GM21825 (cell line): Measurements from ENCODE around the gene DELE1.
A peak's percentile ranks its signal among the peaks of the same experiment; 100 is the strongest.

Source experiments
- ATAC-seq: cut with Tn5 transposase; IDR thresholded peaks from one replicate; pipeline ENCODE4 v1.9.1; 2021; ENCODE audit warnings: mild to moderate bottlenecking, moderate library complexity; ENCODE audit not compliant: unreplicated experiment

DELE1 gene, protein sequence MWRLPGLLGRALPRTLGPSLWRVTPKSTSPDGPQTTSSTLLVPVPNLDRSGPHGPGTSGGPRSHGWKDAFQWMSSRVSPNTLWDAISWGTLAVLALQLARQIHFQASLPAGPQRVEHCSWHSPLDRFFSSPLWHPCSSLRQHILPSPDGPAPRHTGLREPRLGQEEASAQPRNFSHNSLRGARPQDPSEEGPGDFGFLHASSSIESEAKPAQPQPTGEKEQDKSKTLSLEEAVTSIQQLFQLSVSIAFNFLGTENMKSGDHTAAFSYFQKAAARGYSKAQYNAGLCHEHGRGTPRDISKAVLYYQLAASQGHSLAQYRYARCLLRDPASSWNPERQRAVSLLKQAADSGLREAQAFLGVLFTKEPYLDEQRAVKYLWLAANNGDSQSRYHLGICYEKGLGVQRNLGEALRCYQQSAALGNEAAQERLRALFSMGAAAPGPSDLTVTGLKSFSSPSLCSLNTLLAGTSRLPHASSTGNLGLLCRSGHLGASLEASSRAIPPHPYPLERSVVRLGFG

DNA sequence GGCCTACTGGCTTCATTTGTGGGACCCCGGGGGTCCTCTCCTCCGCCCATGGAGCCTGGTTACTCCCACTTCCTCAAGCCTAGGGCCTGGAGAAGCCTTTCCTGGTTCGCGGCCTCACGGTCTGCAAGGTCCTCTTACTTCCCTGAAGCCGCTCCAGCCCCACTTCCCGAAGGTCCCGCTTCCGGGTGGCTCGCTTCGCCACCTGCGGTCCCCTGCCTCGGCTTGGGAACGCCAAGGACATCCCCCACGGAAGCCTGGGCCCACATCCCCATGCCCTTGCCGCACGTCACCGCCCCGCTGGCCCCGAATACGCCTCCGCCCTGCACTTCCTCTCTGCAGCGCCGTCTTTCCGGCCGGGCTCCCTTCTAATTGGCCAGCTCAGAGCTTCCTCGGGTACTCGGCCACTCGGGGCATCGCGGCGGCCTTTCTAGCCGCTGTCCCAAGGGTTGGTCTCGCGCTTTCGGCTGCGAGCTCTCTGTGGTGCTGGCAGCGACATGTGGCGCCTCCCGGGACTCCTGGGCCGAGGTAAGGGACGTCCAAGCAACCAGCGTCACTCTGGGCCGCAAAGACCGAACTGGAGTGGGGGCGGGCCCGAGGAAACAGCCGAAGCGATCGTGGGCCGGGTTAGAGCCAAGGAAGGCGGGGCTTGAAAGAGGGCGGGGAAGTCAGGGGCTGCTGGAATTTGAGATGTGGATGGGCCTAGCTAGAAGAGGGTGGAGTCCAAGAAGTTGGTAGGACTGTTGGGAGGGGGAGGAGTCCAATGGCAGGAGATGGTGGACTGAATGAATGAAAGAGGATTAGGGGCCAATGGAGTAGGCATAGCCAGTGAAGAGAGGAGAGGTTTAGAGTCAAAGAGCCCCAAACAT, at the start of gene DELE1:
Gene DELE1, plus strand, starts transcription at position 424 of the 866 bp plus-strand sequence. Its CDS starts 71 bp downstream, at position 495.
- ATAC-seq: peak; percentile 98

DNA sequence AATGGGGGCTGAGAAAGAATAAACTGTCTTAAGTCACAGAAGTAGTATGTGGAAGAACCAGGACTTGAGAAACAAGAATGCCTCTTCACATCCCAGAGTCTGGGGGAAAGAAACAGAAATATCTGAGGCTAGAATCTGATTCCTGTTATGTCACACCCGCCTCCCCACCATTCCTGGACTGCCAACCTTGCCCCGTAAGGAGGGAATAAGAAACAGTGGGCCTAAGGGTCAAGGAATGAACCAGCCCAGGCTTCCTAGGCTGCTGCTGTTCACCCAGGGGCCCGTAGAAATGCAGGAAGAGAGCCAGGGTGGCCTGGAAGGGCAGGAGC, 49.8 kb upstream of the DELE1 start:
- ATAC-seq: no peak

DNA sequence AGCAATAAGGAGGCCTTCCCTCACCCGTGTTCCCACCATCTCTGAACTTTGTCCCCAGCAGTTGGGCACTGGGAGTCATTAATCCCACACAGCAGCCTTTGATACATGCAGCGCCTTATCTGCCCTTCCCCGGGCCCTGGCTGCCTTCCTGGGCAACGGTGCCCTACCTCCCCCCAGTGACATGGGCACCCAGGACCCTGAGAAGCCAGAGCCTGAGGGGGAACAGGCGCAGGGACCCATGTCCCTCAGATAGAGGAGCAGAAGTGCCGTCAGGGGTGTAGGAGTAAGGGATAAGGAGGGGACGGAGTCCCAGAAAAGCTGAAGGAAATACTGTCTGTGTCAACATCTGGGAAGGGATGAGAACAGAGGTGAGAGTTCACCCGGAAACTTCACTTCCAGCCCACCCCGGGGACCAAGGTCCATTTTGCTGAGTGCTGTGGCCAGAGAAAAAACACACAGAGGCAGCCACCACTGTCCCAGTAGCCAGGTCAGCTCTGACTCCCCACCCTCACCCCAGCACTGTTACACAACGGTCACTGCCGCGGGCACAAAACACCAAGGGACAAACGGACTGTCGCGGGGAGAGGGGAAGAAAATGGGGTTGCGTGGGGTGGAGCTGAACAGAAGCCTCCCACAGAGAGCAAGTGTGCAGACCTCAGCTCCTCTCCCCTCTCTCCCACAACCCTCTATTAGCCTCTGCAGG, 49.3 kb upstream of the DELE1 start:
- no peak for ATAC-seq

DNA sequence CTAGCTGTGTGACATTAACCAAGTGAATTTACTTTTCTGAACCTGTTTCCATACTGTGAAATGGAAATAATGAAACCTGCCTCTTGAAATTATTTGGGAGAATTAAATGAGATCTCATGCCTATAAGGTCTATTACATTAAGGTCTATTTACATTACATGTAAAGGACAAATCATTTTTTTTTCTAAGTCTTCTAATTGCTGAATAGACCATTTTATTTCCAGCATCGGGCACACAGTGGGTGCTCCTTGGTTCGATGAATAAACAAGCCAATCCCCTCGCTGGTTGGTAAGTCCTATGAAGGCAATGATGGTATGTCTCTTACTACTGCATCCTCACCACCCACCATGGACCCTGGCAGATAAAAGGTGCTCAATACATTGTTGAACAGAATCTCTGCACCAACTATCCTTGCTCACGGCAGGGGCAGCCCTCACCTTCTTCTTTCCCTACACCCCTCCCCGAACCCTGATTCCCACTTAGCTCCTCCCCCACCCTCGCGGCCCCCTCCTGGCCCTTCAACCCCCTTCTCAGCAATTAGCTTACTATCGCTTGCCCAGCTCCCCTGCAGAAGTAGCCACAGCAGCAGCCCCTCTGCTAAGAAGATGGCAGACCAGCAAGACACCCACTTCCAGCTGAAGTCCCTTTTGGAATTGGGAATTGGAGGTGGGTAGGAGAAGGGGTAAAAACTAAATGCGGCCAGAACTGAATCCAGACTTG, 48.5 kb upstream of the DELE1 start:
- ATAC-seq: no peak

DNA sequence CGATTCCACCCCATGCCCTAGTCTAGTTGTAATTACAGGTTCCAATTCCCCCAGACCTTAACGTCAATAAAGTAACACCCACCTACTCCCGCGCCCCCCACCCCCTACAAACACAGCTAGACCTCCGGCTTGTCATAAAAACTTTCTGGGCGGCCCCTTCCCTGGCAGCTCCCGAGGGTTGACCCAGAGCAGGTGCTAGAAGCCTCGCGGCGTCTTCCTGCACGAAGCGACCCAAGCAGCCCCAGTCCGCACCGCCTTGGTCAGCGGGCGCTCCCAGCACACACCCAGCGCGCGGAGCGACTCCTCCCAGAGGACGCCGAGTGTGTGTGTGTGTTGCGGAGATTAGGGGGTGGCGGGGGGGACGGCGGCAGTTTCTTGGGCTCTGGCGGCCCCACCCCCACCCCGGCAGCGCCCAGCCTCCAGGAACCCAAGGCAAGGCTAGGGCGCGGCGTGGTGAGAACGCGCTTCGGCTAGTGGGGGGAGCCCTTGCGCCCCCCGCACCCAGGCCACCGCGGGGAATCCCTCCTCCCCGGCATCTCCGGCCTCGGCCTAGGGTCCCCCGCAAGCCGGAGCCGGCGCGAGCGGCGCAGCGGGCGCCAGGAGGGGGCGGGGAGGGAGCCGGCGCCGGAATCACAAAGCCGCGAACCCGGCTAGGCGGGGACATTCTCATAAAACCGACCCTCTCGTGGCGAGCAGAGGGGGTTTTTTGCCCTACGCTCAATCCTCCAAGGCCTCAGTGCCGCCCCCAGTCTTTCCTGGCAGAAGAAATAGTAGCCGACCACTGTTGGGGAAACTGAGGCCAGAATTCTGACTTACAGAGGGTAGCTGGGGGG, 47.7 kb upstream of the DELE1 start:
- no peak for ATAC-seq

DNA sequence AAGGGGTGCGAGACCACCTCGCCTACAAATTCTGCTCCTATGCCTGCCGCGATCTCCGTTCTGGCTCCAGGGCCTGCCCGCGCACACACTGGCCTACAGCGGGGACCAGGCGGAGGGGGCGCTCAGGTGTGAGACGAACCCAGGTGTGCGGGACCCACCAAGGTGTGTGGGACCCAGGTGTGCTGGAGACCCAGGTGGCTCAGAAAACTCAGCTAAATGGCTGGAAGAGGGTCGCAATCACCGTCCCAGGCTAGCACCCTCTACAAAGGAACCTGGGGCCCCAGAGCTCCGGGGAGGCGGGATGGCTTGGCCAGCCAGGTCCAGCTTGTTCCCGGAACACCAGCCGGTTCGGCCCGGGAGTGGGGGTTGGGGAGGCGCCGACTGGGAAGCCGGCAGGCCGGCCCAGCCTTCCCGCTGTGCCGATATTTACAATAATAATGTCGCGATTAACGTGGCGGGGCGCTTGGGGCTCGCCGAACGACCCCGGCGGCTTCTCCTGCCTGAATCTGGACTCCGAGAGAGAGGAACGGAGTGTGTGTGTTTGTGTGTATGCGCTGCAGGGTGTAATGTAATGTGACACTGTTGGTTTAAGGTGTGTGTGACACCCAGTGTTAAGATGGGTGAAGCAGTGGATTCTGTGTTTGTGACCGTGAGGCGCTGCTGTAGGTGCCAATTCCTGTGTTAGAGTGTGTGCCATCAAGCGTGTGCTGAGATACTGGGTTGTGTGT, 46.9 kb upstream of the DELE1 start:
- ATAC-seq: no peak

DNA sequence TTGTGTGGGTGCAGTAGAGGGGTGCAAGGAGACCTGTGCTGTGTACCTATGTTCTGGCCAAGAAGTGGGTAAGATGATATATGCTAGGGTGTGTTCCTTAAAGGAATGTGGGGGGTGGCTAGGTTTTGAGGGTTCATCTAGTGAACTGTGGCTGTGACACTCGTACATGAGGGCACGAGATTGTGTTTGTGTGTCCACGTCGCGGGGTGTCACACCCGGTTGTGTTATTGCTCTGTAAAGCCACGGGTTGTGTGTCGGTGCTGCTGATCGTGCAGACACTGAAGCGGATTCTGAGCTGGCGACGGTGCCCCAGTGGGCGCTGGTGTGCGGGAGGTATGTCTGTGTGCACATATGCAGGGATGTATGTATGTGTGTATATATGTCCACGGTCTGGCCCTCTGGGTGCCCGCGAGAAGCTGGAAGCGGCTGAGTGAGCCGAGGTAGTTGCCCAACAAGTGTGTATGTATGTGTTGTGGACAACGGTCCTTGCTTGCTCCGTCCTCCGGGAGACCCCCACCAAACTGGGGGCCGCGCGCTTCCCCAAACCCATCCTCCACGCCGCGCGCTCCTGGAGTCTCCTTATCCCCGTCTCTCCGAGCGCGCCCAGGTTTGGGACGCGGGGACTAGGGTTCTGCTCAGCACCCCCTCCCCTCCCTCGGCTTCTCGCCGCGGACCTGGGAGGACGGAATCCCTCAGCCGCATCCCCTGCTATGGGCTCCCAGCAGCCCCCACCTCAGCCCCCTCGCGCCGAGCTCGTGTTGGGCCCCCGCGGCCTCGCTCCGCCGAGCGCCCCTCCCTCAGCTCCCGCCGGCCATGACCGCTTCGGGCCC, 46.1 kb upstream of the DELE1 start:
- ATAC-seq: no peak

DNA sequence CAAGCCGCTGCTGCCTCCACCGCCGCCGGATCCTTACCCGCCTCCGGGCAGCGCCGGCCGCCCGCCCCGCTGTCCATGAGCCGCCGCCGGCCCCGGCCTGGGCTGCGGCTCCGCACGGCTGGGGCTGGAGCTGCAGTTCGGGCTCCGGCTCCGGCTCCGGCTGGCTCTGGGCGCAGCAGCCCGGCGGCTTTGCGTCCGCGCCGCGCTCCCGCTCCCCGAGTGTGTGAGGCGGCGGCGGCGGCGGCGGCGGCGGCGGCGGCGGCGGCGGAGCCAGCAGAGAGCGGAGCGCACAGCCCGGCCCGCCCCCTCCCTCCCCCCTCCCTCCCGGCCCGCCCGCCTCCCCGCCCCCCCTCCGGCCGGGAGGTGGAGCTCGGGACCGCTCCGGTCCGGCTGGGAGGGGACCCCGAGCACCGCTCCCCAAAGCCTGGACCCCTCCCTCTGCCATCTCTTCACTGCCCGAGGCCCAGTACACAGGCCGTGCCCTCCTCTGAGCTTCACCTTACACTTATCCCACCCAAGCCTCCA, 45.4 kb upstream of the DELE1 start, which contains the start of gene PCDH1:
Gene PCDH1, minus strand, starts transcription at position 225 of the 525 bp plus-strand sequence. Its CDS starts 148 bp downstream, at position 77.
- no peak for ATAC-seq

DNA sequence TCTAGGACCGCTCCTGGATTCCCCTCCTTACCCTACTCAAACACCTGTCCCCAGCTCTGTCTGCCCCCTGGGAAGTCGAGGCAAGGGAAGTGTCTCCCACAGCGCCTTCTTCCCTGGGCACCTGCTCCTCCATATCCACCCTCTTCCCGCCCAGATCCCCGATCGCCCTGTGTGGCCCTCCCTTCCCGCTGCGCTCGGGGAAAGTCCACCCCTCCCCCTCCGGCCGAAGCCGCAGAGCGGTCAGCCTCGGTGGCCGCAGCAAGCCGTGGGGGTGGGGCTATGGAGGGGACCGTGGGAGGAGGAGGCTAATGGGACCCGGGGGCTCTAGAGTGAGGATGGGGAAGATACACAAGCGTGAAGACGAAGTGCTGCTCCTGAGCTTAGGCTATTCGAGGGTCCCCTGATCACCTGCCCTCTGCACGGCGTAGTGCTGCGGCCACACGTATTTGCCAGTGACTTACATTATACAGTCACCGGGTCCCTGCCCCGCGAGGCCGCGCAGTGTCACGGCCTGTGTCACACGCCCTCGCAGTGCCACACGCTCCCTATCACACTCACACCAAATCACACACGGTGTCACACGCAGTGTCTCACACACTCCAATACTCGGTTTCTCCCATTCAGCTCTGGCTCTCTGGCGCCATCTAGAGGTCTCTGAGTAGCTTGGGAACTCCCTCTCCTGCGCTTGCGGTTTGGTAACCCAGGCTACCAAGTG, 44.8 kb upstream of the DELE1 start:
- peak; percentile 87 for ATAC-seq

DNA sequence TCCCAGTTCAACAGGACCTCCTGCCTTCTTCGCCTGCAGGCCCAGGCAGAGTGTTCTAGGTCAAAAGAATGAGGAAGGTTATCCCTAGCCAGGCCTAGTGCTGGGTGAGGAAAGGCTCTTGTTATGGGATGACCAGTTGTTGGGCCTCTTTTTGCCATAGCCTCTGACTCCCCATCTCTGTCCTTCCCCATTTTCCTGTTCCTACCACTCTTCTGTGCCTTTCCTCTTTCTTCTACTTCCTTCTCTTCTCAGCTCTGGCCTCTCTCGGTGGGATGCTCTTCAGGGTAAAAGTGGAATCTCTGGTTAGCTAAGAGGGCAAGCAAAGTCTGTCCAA, 44.3 kb upstream of the DELE1 start:
- ATAC-seq: no peak

DNA sequence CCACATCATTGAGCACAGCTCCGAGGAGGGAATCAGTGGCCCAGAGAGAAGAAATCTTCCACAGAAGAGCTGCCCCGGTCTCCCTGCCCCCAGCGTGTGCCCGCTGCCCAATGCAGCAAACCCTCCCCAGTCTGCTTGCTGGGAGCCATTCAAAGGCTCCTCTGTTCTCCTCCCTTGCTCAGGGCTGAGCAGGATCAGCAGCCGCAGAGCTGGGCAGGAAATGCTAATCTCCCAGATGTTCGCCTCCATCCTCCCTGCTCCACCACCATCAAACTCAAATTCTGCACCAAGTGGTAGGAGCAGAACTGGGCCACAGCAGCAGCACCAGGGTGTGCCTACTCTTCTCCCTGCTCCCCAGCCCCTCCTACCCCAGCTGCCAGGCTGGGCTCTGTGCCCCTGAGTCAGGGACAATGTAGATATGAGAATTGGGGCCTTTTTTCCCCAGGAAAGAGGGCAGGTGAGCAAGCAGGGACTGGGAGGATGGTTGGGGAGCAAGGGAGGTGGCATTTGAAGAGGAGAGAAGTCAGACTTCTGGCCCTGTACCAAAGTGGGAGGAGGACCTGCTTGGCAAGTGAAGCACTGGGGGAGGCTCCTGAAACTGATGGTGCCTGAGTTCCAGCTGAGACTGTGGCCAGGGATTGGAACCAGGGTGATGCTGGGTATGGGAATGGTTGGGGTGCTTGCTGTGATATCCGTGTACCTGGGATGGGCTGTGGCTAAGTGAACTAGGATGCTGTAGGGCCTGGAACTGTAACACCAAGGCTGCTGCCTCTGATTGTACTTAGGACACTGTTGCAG, 43.5 kb upstream of the DELE1 start:
- ATAC-seq: no peak

DNA sequence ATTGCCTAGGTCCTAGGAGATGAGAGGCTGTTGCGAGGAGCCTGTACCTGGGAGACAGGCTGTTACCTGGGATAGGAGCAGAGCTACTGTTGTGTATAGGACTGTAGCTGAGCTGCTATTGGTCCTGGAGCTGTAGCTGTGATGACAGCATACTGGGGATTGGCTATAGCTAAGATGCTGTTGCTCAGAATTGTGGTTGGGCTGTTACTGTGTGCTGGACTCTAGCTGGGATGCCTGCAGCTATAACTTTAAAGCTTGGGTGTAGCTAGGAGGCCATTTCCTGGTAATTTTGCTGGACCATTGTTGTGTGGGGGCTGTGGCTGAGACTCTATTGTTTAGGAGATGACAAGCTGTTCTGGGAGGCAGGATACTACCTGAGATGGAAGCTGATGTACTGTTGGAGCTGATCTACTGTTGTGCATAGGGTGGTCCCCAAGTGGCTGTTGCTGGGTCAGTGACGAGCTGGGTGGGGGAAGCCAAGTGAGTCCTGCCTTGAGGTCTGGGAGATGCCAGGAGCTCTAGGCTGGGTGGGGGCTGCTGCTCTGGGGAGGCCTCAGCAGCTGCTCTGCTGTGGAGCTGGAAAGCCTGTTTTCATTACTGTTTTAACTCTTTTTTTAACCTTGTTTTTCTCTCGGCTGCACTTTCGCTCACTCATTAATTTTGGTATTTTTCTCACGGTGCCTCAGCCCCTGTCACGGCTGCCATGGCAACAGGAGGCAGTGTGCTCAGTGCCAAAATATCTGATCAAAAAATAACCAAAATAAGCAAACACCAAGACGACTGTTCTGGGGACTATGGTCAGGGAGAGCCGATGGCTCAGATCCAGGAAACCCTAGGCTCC, 42.5 kb upstream of the DELE1 start:
- no peak for ATAC-seq

DNA sequence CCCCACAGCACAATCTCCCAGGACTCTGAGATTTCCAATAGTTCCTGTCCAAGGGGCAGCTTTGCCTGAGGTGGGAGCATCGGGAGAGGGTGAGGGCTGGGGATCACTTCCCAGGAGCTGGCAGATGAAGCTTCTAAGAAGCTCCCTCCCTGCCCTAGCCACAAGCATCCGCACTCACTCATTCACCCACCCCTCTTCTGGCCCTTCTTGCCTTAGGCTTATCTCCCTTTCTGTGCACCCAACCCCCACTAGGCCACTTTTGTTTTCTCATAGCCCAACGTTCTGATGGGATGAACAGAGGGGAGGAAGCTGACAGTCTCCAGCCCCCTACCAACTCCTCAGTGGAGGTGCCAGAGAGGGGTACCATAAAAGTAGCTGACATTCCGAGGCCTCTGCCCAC, 41.8 kb upstream of the DELE1 start:
- no peak for ATAC-seq

DNA sequence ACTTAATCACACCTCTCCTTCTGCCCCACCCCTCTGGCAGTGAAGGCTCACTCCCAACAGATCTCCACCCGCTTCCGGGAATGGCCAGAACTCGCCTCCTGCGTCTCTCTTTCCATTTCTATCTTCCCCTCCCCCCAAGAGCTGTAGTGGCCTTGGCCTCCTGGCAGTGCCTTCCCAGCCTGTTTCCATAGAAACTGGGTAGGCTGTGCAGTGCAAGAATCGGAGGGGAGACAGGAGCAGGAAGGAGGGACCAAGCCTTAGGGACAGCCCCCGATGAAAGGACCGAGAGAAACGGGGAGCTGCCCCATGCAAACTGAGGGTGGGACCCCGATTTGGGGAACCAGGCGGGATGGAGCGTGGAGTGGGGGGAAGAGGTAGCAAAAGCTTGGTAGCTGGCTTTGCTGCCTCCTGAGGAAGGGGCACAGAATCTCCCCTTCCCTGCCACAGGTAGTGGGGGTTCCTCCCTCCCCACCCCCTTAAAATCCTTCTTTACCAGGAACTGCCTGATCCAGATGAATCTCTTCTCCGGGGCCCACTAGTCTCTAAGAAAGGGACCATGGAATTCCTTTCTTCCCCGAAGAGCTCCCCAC, 41.0 kb upstream of the DELE1 start:
- ATAC-seq: no peak

DNA sequence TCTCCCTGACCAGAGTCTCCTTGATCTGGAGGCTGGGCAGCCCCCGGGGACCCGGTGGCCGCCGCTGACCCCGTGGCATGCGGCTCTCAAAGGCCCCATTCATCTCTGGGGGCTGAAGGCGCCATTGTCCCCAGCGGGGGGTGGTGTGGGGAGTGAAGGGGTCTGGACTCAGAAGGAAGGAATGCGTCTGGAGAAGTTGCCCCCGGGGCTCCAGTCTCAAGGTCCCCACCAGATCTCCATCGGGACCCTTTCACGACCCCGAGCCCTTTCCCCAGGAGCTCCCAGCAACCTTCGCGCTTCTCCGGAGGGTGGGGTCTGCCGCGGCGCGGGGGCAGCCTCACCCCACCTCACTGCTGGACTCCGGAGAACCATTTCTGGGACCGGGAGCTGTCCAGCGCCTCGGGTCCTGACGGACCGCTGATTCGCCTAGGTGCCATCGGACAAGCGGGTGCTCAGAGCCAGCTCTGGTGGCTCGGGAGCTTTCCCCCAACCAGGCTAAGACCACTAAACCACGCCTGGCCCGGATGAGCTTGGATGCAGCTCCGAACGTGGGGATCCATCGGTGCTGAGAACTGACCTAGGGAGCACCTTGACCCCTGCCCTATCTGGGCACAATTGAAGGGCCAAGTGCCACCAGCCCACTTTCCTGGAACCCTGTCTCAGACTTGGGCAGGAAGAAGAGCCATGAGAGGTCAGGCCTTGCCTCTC, 40.3 kb upstream of the DELE1 start:
- no peak for ATAC-seq
